Panc1 (cell line): ENCODE data around the gene RNF4. TPM values are rescaled to one million over a fixed set of nuclear protein-coding genes. Genes with fewer than 3 reads are reported as not detected.
"Not testable (repeated sequence)": the region's sequence is repeated elsewhere in the genome, so short reads cannot be mapped to it uniquely, and the experiment has no call there.

Experiments
- ATAC-seq: fragments of 200-7000 bp; cut with Tn5 transposase; 2 replicates; pipeline ENCODE4 v1.9.1; 2020; ENCODE audit warnings: mild to moderate bottlenecking, moderate library complexity
- BruUV-seq: library from RNA; stranded (reverse); fragments of 400-500 nt; replicated peaks from 2 replicates; lab custom pipeline; 2021; lab: Mats Ljungman, UMichigan
- CTCF ChIA-PET: fragments of 300-600 bp; sonication (Branson Sonifier 250); formaldehyde crosslinking; loops from one replicate; lab custom pipeline; 2022; ENCODE audit warnings: antibody characterized with exemption; lab: Charles Lee
- POLR2A ChIA-PET: fragments of 300-600 bp; sonication (Branson Sonifier 250); formaldehyde crosslinking; loops from one replicate; lab custom pipeline; 2022; ENCODE audit warnings: antibody characterized with exemption; lab: Charles Lee
- DNase-seq: peaks from one replicate; pipeline ENCODE4 v3.0.0-alpha.2; 2010; ENCODE audit warnings: low read depth, low spot score
- H3K27ac ChIP-seq: 2 replicates; pipeline ENCODE4 v1.5.1; 2011; ENCODE audit warnings: mild to moderate bottlenecking, low read length, inconsistent platforms
- H3K27me3 ChIP-seq: fragments of 200-500 bp; sonication (Bioruptor generic); 2 replicates; pipeline ENCODE4 v1.6.0; 2014; ENCODE audit warnings: low read length, inconsistent platforms; ENCODE audit not compliant: control insufficient read depth, insufficient read depth
- H3K36me3 ChIP-seq: fragments of 200-500 bp; sonication (Bioruptor generic); 2 replicates; pipeline ENCODE4 v1.5.1; 2014; ENCODE audit warnings: inconsistent platforms, mild to moderate bottlenecking, low read length, moderate library complexity; ENCODE audit not compliant: control insufficient read depth, insufficient read depth
- H3K4me1 ChIP-seq: 2 replicates; pipeline ENCODE4 v1.5.1; 2011; ENCODE audit warnings: inconsistent platforms, mild to moderate bottlenecking, low read length, moderate library complexity; ENCODE audit not compliant: control insufficient read depth, insufficient read depth
- H3K4me3 ChIP-seq, 2 experiments: 2 replicates each; pipeline ENCODE4 v1.5.1; 2011 to 2012; ENCODE audit warnings: low read depth in 2 of 2, low read length in 2 of 2, mild to moderate bottlenecking in 2 of 2, inconsistent platforms in 1 of 2, moderate library complexity in 1 of 2
- H3K9me3 ChIP-seq: fragments of 200-500 bp; sonication (Bioruptor generic); 2 replicates; pipeline ENCODE4 v1.5.1; 2014; ENCODE audit warnings: low read depth, mild to moderate bottlenecking, inconsistent platforms, low read length, moderate library complexity; ENCODE audit not compliant: control insufficient read depth, insufficient read depth
- POLR2AphosphoS5 ChIP-seq: IDR thresholded peaks from 2 replicates; pipeline ENCODE4 v1.6.1; 2012; ENCODE audit warnings: mild to moderate bottlenecking, low read depth, low read length, moderate library complexity
- SIN3A ChIP-seq: IDR thresholded peaks from 2 replicates; pipeline ENCODE4 v1.6.1; 2012; ENCODE audit warnings: low read depth, mild to moderate bottlenecking, low read length, moderate library complexity, borderline replicate concordance; ENCODE audit not compliant: insufficient read depth
- in situ Hi-C: cut with HindIII; loops from 2 replicates; pipeline ENCODE4 v1.10.0; 2016; ENCODE audit warnings: low sequenced_read_pairs, low pct_unique_long_range_greater_than_20kb
- intact Hi-C: fragments of 100-400 bp; cut with micrococcal nuclease; formaldehyde crosslinking; loops from one replicate; pipeline ENCODE4 v1.10.0; 2022; ENCODE audit not compliant: unreplicated experiment
- total RNA-seq: library from RNA; stranded (reverse); gene quantifications from one replicate; pipeline ENCODE4 v1.2.1, GENCODE V29; 2021; ENCODE audit not compliant: unreplicated experiment
- TF ChIP-seq, protein P1 (sequence below): fragments of 450-650 bp; IDR thresholded peaks from 2 replicates; pipeline ENCODE4 v1.5.1; 2017; ENCODE audit warnings: mild to moderate bottlenecking

The RNF4 gene
- total RNA-seq, 1 experiment from 2014 or later: 55.0 TPM

DNA sequence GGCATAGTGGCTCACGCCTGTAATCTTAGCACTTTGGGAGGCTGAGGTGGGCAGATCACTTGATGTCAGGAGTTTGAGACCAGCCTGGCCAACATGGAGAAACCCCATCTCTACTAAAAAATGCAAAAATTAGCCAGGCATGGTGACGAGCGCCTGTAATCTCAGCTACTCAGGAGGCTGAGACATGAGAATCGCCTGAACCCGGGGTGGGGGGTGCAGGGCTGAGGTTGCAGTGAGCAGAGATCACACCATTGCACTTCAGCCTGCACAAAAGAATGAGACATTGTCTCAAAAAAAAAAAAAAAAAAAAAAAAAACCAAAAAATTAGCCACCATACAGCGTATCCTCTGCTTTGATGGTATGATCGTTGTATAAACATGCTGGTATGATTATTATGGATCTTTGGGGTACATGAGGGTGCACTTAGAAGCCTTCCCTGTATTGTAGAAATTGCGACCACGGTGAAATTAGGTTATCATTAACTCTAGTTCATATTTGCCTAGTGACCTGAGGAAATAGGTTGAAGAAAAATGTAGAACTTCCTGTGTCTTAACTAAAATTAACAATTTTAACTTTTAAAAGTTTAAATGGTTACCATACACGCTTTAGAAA lies 74.8 kb downstream of the RNF4 start:
- H3K27ac ChIP-seq, ATAC-seq, in situ Hi-C loops, intact Hi-C loops, H3K9me3 ChIP-seq, POLR2A ChIA-PET, BruUV-seq, DNase-seq, H3K4me1 ChIP-seq, H3K4me3 ChIP-seq, H3K36me3 ChIP-seq, H3K27me3 ChIP-seq: not testable (repeated sequence)
- CTCF ChIA-PET: interaction anchor here (0.7 kb wide), 1 partner anchor 107 kb away, joined by 4 read pairs; no protein-coding TSS in a partner anchor

DNA sequence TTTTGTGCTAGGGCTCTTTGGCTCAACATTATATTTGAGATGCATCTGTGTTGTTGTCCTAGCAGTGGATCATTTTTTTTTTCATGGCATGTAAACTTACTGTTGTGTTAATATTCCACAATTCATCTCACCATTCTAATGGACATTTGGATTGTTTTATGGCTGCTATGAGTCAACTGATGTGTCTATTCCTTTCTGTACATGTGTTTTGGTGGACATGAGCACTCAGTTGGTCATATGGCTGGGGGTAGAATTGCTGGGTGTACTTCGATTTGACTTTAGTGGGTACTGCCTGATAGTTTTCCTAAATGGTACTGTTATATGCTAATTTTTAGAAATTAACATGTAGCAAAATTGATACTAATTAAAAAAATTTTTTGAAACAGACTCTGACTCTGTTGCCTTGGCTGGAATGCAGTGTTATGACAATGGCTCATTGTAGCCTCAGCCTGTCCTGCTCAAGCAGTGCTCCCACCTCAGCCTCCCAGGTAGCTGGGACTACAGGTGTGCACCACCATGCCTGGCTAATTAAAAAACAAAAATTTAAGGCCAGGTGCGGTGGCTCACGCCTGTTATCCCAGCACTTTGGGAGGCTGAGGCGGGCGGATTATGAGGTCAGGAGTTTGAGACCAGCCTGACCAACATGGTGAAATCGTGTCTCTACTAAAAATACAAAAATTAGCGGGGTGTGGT lies 76.6 kb downstream of the RNF4 start:
- no peaks in the 10 kb centered on the region for H3K9me3 ChIP-seq
- no TSS peak for BruUV-seq
- in situ Hi-C loops (no loop called here), intact Hi-C loops (no loop called here)
- DNase-seq (no peak), ATAC-seq (no peak)
- no peaks in the 10 kb centered on the region for H3K36me3 ChIP-seq
- H3K4me3 ChIP-seq: no peak overlapping the region
- no peak overlapping the region for H3K27ac ChIP-seq
- no peaks in the 10 kb centered on the region; the same call in 1 of the 2 replicates for H3K4me1 ChIP-seq
- ChIA-PET CTCF (no interaction called here), POLR2A (no interaction called here)
- H3K27me3 ChIP-seq: no peaks in the 10 kb centered on the region
- TF ChIP-seq SIN3A: no peak

DNA sequence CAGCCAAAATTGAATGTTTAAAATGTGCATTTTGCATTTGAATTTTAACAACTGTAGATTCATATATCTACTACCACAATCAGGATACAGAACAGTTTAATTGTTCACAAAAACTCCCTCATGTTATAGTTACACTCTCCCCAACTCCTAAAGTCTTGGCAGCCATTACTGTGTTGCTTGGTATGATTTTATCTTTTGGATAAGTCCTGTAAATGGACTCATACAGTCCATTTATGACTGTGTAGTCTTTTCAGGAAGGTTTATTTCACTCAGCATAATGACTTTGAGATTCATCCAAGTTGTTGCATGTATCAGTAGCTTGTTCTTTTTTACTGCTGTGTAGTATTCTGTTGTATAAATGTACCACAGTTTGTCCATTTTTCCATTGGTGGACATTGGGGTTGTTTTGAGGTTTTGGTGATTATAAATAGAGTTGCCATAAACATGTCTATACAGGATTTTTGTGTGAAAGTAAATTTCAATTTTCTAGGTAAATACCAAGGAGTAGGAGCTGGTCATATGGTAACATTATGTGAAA lies 77.4 kb downstream of the RNF4 start:
- Histone ChIP-seq H3K27ac (no peak overlapping the region), H3K9me3 (no peaks in the 10 kb centered on the region), H3K27me3 (no peaks in the 10 kb centered on the region), H3K4me3 (no peak overlapping the region), H3K4me1 (no peaks in the 10 kb centered on the region; the same call in 1 of the 2 replicates), H3K36me3 (no peaks in the 10 kb centered on the region)
- in situ Hi-C loops: no loop called here
- no peak for DNase-seq
- TF ChIP-seq SIN3A (no peak), POLR2AphosphoS5 (no peak)
- TF ChIP-seq, protein P1, sequence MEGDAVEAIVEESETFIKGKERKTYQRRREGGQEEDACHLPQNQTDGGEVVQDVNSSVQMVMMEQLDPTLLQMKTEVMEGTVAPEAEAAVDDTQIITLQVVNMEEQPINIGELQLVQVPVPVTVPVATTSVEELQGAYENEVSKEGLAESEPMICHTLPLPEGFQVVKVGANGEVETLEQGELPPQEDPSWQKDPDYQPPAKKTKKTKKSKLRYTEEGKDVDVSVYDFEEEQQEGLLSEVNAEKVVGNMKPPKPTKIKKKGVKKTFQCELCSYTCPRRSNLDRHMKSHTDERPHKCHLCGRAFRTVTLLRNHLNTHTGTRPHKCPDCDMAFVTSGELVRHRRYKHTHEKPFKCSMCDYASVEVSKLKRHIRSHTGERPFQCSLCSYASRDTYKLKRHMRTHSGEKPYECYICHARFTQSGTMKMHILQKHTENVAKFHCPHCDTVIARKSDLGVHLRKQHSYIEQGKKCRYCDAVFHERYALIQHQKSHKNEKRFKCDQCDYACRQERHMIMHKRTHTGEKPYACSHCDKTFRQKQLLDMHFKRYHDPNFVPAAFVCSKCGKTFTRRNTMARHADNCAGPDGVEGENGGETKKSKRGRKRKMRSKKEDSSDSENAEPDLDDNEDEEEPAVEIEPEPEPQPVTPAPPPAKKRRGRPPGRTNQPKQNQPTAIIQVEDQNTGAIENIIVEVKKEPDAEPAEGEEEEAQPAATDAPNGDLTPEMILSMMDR: no peak
- intact Hi-C loops: no loop called here
- no peak for ATAC-seq
- BruUV-seq: no TSS peak
- POLR2A ChIA-PET: no interaction called here
- CTCF ChIA-PET: no interaction called here

DNA sequence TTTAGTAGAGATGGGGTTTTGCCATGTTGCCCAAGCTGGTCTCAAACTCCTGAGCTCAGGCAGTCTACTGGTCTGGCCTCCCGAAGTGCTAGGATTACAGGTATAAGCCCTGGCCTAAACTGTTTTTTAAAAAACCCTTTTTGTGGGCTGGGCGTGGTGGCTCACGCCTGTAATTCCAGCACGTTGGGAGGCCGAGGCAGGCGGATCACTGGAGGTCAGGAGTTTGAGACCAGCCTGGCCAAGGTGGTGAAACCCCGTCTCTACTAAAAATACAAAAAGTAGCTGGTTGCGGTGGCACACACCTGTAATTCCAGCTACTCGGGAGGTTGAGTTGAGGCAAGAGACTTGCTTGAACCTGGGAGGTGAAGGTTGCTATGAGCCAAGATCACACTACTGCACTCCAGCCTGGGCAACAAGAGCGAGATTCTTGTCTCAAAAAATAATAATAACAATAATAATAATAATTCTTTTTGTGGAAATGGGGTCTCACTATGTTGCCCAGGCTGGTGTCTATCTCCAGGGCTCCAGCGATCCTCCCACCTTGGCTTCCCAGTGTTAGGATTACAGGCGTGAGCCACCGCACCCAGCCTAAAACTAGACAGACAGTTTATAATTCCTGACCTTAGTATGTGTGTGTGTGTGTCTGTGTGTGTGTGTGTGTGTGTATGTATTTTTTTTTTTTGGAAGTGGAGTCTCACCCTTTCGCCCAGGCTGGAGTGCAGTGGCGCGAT lies 78.2 kb downstream of the RNF4 start:
- POLR2A ChIA-PET, in situ Hi-C loops, H3K27ac ChIP-seq, H3K36me3 ChIP-seq, CTCF ChIA-PET, H3K27me3 ChIP-seq, H3K4me1 ChIP-seq, H3K9me3 ChIP-seq, DNase-seq, ATAC-seq, H3K4me3 ChIP-seq, intact Hi-C loops, BruUV-seq: not testable (repeated sequence)
